ENCODE data around the gene HCN3. TPM values are rescaled to one million over a fixed set of nuclear protein-coding genes. Genes with fewer than 3 reads are reported as not detected.
A peak's percentile ranks its signal among the peaks of the same experiment; 100 is the strongest.

Gene HCN3
- total and polyA plus RNA-seq, 2 of the 13 experiments (the other 11 are each of a cell fraction or from before 2014, with no cell fraction given): 2.4 to 10.2 TPM

GRCh38 chr1:155261852-155262673 is 15.2 kb upstream of the HCN3 start, which contains the start of gene SCAMP3 (continued):
- TF ChIP-seq ZNF280B (CRISPR knock-in tag; IDR thresholded peaks at IDR 0.05; ENCODE audit: borderline replicate concordance): no peak
- TF ChIP-seq RARG (CRISPR knock-in tag; IDR thresholded peaks at IDR 0.05; ENCODE audit: low read depth): no peak
- TF ChIP-seq MBNL3 (CRISPR knock-in tag; conservative IDR thresholded peaks at IDR 0.05): no peak
- no peak for TF ChIP-seq GTF3A (CRISPR knock-in tag; conservative IDR thresholded peaks at IDR 0.05)
- TF ChIP-seq GLMP (CRISPR knock-in tag; IDR thresholded peaks at IDR 0.05; ENCODE audit: borderline replicate concordance): no peak
- no peak for TF ChIP-seq HOXA5 (CRISPR knock-in tag; IDR thresholded peaks at IDR 0.05)
- no peak for TF ChIP-seq SMC3 (IDR thresholded peaks at IDR 0.05; ENCODE audit: low read length)
- peak; percentile 68; the same call in 1 of the 2 replicates for TF ChIP-seq SNAPC4 (CRISPR knock-in tag; IDR thresholded peaks at IDR 0.05)
- TF ChIP-seq ZNF816 (CRISPR knock-in tag; IDR thresholded peaks at IDR 0.05; ENCODE audit: borderline replicate concordance): peak; percentile 89; the same call in 1 of the 2 replicates
- peak; percentile 37 for TF ChIP-seq ZNF503 (CRISPR knock-in tag; IDR thresholded peaks at IDR 0.05)
- no peak for TF ChIP-seq NFE2L1 (CRISPR knock-in tag; IDR thresholded peaks at IDR 0.05; ENCODE audit: borderline replicate concordance)
- TF ChIP-seq ZNF24 (IDR thresholded peaks at IDR 0.05): no peak
- TF ChIP-seq SAP130 (CRISPR knock-in tag; IDR thresholded peaks at IDR 0.05; ENCODE audit: low read depth): peak; percentile 95
- TF ChIP-seq U2AF1 (optimal IDR thresholded peaks at IDR 0.05; ENCODE audit: low read depth, low read length): no peak
- TF ChIP-seq KDM6A (CRISPR knock-in tag; IDR thresholded peaks at IDR 0.05; ENCODE audit: low read depth): no peak
- TF ChIP-seq PHF21A (CRISPR knock-in tag; IDR thresholded peaks at IDR 0.05): peak; percentile 70; the same call in 1 of the 2 replicates
